GM06990 (cell line): ENCODE results near the gene ERC2.

Experiments
- DNase-seq: peaks from one replicate; pipeline ENCODE4 v3.0.0-alpha.2; 2011; ENCODE audit not compliant: insufficient read length; ENCODE audit errors: extremely low read depth
- H3K27me3 ChIP-seq: replicated peaks from 2 replicates; pipeline ENCODE4 v1.6.0; 2011; ENCODE audit warnings: low read length; ENCODE audit not compliant: control insufficient read depth, insufficient read depth
- H3K36me3 ChIP-seq: 2 replicates; pipeline ENCODE4 v1.5.1; 2011; ENCODE audit warnings: low read length; ENCODE audit not compliant: control insufficient read depth, insufficient read depth
- H3K4me3 ChIP-seq: replicated peaks from 2 replicates; pipeline ENCODE4 v1.5.1; 2011; ENCODE audit warnings: low read depth, mild to moderate bottlenecking, control low read depth, low read length
- CTCF ChIP-seq: IDR thresholded peaks from 2 replicates; pipeline ENCODE4 v1.5.1; 2011; ENCODE audit warnings: low read length, control low read depth, mild to moderate bottlenecking, inconsistent platforms; ENCODE audit not compliant: insufficient read depth, poor library complexity, severe bottlenecking

ERC2 gene

GRCh38 chr3:55661571-55661970, 806.7 kb downstream of the ERC2 start:
- no peak for TF ChIP-seq CTCF
- no peaks in the 10 kb centered on the region for H3K27me3 ChIP-seq

GRCh38 chr3:55661141-55661540, 807.1 kb downstream of the ERC2 start:
- Histone ChIP-seq H3K36me3 (no peaks in the 10 kb centered on the region), H3K4me3 (0 out of 2 replicates have a peak overlapping the region, but pooled peaks have one; percentile 3), H3K27me3 (no peaks in the 10 kb centered on the region)
- DNase-seq = peak; percentile 24
- TF ChIP-seq CTCF = no peak

More at GRCh38 chr3:55661571-55661970, 806.7 kb downstream of the ERC2 start:
- DNase-seq = no peak
- Histone ChIP-seq H3K4me3 (0 out of 2 replicates have a peak overlapping the region, but pooled peaks have one; percentile 3), H3K36me3 (no peaks in the 10 kb centered on the region)

GRCh38 chr3:55660642-55661041, 807.6 kb downstream of the ERC2 start:
- no peak for DNase-seq
- no peak overlapping the region for H3K4me3 ChIP-seq
- no peak for TF ChIP-seq CTCF
- H3K27me3 ChIP-seq = no peaks in the 10 kb centered on the region
- H3K36me3 ChIP-seq = no peaks in the 10 kb centered on the region

- H3K27me3 ChIP-seq = no peaks in the 10 kb centered on the region
- no peak for DNase-seq
- no peak for TF ChIP-seq CTCF
- H3K36me3 ChIP-seq = no peaks in the 10 kb centered on the region
- no peak overlapping the region for H3K4me3 ChIP-seq
These were observed 808.6 kb downstream of the ERC2 start for GRCh38 chr3:55659701-55660100.

GRCh38 chr3:55658690-55659562, 809.3 kb downstream of the ERC2 start:
- peak; percentile 54 for DNase-seq
- no peaks in the 10 kb centered on the region for H3K27me3 ChIP-seq
- H3K36me3 ChIP-seq = no peaks in the 10 kb centered on the region
- TF ChIP-seq CTCF = no peak
- H3K4me3 ChIP-seq = no peak overlapping the region
